ENCODE measurements around the gene GSTM4. TPM values are rescaled to one million over a fixed set of nuclear protein-coding genes. Genes with fewer than 3 reads are reported as not detected.

Gene GSTM4
- total RNA-seq, 1 experiment from 2014 or later, result 188 TPM

DNA sequence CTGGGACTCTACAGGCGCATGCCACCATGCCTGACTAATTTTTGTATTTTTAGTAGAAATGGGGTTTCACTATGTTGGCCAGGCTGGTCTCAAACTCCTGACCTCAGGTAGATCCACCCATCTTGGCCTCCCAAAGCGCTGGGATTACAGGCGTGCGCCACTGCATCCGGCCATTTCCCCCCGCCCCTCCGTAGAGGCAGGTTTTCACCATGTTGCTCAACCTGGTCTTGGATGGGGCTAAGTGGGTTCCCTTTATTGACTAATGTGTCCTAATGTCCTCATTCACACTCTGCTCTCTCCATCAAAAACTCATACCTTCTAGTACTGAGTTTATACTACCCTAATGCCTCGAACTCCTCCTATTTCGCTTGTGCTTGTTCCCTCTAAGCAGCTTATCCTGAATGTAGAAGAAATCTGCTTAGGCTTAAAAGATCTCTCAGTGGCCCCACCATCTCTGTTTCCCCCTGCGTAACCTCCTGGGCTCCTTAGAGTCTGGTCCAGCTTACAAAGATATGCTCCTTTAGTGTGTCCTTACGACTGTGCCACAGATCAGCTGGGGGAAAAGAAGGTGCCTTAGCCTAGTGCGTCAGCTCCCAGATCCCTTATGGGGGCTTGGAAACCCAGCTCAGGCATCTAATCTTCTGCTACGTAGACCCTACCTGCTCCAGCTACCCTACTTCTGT lies 44.5 kb upstream of the GSTM4 start:
- H3K27me3 ChIP-seq (replicated peaks; ENCODE audit: insufficient read depth, low read depth, low read length, poor library complexity), result no peaks in the 10 kb centered on the region
- no peak overlapping the region for H3K27ac ChIP-seq (ENCODE audit: low read depth, low read length, poor library complexity, severe bottlenecking)
- POLR2A ChIA-PET (ENCODE audit: low non-redundant PET), result no interaction called here
- H3K4me3 ChIP-seq (ENCODE audit: low read depth, low read length, poor library complexity, severe bottlenecking), result no peak overlapping the region
- H3K9me3 ChIP-seq (ENCODE audit: low read depth, low read length, poor library complexity, severe bottlenecking), result no peaks in the 10 kb centered on the region
- no peaks in the 10 kb centered on the region for H3K4me1 ChIP-seq (ENCODE audit: insufficient read depth, low read length, poor library complexity, severe bottlenecking)
- H3K36me3 ChIP-seq (ENCODE audit: insufficient read depth, low read length, poor library complexity, severe bottlenecking), result no peaks in the 10 kb centered on the region
- BruUV-seq (replicated peaks), result no TSS peak
- TF ChIP-seq, protein P1, sequence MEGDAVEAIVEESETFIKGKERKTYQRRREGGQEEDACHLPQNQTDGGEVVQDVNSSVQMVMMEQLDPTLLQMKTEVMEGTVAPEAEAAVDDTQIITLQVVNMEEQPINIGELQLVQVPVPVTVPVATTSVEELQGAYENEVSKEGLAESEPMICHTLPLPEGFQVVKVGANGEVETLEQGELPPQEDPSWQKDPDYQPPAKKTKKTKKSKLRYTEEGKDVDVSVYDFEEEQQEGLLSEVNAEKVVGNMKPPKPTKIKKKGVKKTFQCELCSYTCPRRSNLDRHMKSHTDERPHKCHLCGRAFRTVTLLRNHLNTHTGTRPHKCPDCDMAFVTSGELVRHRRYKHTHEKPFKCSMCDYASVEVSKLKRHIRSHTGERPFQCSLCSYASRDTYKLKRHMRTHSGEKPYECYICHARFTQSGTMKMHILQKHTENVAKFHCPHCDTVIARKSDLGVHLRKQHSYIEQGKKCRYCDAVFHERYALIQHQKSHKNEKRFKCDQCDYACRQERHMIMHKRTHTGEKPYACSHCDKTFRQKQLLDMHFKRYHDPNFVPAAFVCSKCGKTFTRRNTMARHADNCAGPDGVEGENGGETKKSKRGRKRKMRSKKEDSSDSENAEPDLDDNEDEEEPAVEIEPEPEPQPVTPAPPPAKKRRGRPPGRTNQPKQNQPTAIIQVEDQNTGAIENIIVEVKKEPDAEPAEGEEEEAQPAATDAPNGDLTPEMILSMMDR (conservative IDR thresholded peaks at IDR 0.05; ENCODE audit: low read depth, low read length), result no peak
- no peak for TF ChIP-seq EZH2 (IDR thresholded peaks at IDR 0.05; ENCODE audit: borderline replicate concordance, low read depth, low read length, poor library complexity, severe bottlenecking)
- intact Hi-C loops (cut with micrococcal nuclease; ENCODE audit: unreplicated experiment), result no loop called here
- DNase-seq (ENCODE audit: low spot score), result no peak
- CTCF ChIA-PET, result interaction anchor here (0.8 kb wide), 1 partner anchor 79 kb away, joined by 3 read pairs; no protein-coding TSS in a partner anchor

DNA sequence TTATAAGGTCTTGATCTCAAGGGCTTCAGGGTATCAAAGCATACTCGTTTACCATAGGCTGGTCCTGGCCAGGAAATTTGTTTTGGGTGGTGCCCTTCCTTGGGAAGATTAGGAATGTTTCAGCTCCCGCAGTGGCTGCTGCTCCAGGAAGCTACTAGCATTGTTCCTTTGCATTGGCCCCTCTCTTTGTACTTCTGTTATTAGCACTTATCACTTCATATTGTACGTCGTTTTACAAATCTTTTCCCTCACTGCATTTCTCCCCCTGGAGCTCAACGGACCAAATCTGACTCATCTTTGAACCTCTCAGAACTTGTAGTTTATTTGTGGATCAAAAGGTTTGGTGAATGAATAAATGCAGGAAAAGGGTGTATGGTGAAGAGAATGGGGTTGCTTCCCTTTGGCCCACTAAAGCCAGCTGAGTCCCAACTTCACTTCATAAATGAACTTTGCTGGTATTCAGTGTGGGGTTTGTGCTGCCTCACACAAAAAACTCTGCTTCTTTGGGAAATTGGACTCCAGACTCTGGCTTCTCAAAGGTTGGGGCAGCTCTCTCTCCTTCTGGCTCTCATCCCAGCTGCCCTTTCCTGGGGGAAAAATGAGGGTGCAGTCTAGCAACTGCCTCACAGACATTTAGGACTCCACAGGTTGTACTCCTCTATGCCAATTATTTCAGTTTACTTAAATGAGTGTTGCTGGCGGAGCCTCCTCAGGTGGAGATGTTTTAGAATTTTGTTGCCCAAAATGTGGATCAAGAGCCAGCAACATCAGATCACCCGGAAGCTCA lies 42.3 kb upstream of the GSTM4 start:
- H3K27me3 ChIP-seq (replicated peaks; ENCODE audit: insufficient read depth, low read depth, low read length, poor library complexity), result no peaks in the 10 kb centered on the region
- H3K9me3 ChIP-seq (ENCODE audit: low read depth, low read length, poor library complexity, severe bottlenecking), result no peaks in the 10 kb centered on the region
- H3K4me1 ChIP-seq (ENCODE audit: insufficient read depth, low read length, poor library complexity, severe bottlenecking), result peaks cover 8% of the 10 kb centered on the region
- ChIA-PET CTCF (no interaction called here), POLR2A (ENCODE audit: low non-redundant PET) (no interaction called here)
- TF ChIP-seq, protein P1 (conservative IDR thresholded peaks at IDR 0.05; ENCODE audit: low read depth, low read length), result no peak
- TF ChIP-seq EZH2 (IDR thresholded peaks at IDR 0.05; ENCODE audit: borderline replicate concordance, low read depth, low read length, poor library complexity, severe bottlenecking), result no peak
- DNase-seq (ENCODE audit: low spot score), result no peak
- H3K36me3 ChIP-seq (ENCODE audit: insufficient read depth, low read length, poor library complexity, severe bottlenecking), result no peaks in the 10 kb centered on the region
- no TSS peak for BruUV-seq (replicated peaks)
- intact Hi-C loops (cut with micrococcal nuclease; ENCODE audit: unreplicated experiment), result no loop called here
- H3K27ac ChIP-seq (ENCODE audit: low read depth, low read length, poor library complexity, severe bottlenecking), result no peak overlapping the region
- no peak overlapping the region for H3K4me3 ChIP-seq (ENCODE audit: low read depth, low read length, poor library complexity, severe bottlenecking)

DNA sequence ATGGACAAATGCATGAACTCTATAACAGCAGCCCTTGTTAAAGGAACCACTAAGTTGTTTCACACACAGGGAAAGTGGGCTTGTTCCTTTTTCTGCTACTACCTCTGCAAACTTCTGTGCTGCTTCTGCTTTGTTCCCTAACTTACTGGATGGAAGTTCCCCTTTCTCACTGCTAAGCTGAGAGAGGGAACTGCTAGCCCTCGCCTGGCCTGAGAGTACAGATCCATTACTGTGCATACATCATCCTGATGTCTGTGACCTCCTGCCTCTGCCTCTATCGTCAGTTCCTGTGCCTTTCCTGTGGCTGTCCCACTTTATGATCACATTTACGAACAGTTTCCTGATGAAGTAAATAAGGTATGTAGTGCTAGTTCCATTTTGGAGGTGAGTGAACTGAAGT lies 40.0 kb upstream of the GSTM4 start:
- no peak for DNase-seq (ENCODE audit: low spot score)
- POLR2A ChIA-PET (ENCODE audit: low non-redundant PET), result interaction anchor here (0.7 kb wide), 1 partner anchor 68 kb away, joined by 3 read pairs; no protein-coding TSS in a partner anchor

More for the DNA sequence above, 40.0 kb upstream of the GSTM4 start:
- H3K27me3 ChIP-seq (replicated peaks; ENCODE audit: insufficient read depth, low read depth, low read length, poor library complexity), result no peaks in the 10 kb centered on the region
- TF ChIP-seq, protein P1 (conservative IDR thresholded peaks at IDR 0.05; ENCODE audit: low read depth, low read length), result no peak
- no peak for TF ChIP-seq EZH2 (IDR thresholded peaks at IDR 0.05; ENCODE audit: borderline replicate concordance, low read depth, low read length, poor library complexity, severe bottlenecking)
- peaks cover 19% of the 10 kb centered on the region for H3K4me1 ChIP-seq (ENCODE audit: insufficient read depth, low read length, poor library complexity, severe bottlenecking)
- no peak overlapping the region for H3K4me3 ChIP-seq (ENCODE audit: low read depth, low read length, poor library complexity, severe bottlenecking)
- no peaks in the 10 kb centered on the region for H3K9me3 ChIP-seq (ENCODE audit: low read depth, low read length, poor library complexity, severe bottlenecking)
- CTCF ChIA-PET, result interaction anchor here (0.6 kb wide), 1 partner anchor 189 kb away, joined by 4 read pairs; no protein-coding TSS in a partner anchor
- intact Hi-C loops (cut with micrococcal nuclease; ENCODE audit: unreplicated experiment), result no loop called here
- H3K36me3 ChIP-seq (ENCODE audit: insufficient read depth, low read length, poor library complexity, severe bottlenecking), result no peaks in the 10 kb centered on the region
- no peak overlapping the region for H3K27ac ChIP-seq (ENCODE audit: low read depth, low read length, poor library complexity, severe bottlenecking)
- BruUV-seq (replicated peaks), result no TSS peak

Data from A673 (cell line).